ENCODE results near the gene TMEM150C. TPM values are rescaled to one million over a fixed set of nuclear protein-coding genes. Genes with fewer than 3 reads are reported as not detected.

Gene TMEM150C
- total and polyA plus RNA-seq, 2 of the 4 experiments (the other 2 are of a cell fraction), result 0.10 to 0.36 TPM

DNA sequence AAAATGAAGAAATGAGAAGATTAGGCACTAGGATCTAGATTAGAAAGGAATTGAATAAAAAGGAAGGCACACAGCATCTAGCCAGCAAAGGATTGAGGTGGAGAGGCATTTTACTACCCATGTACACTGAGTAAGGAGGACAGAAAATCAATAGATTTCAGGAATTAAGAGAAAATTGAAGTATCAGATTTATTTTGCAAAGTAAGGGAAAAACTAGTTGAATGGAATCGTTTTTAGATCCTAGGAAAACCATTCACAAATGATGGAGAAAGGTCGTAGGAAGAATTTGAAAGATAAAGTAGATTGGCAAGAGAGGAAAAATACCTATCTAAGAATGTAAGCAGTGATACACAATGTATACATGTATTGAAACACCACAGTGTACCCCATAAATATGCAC is 100.1 kb downstream of the TMEM150C start:
- Histone ChIP-seq H4K20me1 (ENCODE audit: insufficient read depth, low read length) (no peaks in the 10 kb centered on the region), H2BK20ac (ENCODE audit: low read depth, low read length) (no peak overlapping the region), H3K27ac (ENCODE audit: insufficient read depth, low read length) (no peak overlapping the region), H4K91ac (ENCODE audit: insufficient read depth, low read depth, low read length) (no peak overlapping the region), H3K4me1 (ENCODE audit: control insufficient read depth, insufficient read depth, low read length) (no peaks in the 10 kb centered on the region), H3K14ac (replicated peaks; ENCODE audit: low read depth, low read length) (no peak overlapping the region), H3K79me1 (ENCODE audit: low read depth in 1 of 2, low read length in 2 of 2) (peaks cover 3% of the 10 kb centered on the region in 2 experiments; a peak in 2 of 4 replicates), H2AFZ (replicated peaks; ENCODE audit: low read length, poor library complexity) (no peak overlapping the region), H3K56ac (ENCODE audit: extremely low read depth, insufficient read depth, low read length) (no peak overlapping the region), H3K36me3 (ENCODE audit: control insufficient read depth, insufficient read depth, low read length) (peaks cover 13% of the 10 kb centered on the region), H3K23ac (ENCODE audit: low read depth, low read length) (no peak overlapping the region), H2BK120ac (ENCODE audit: low read depth, low read length) (no peak overlapping the region), H3K9me1 (ENCODE audit: insufficient read depth, low read length) (no peaks in the 10 kb centered on the region; the same call in 1 of the 2 replicates), H3K27me3 (ENCODE audit: control insufficient read depth, insufficient read depth, low read length) (no peaks in the 10 kb centered on the region), H3K4me3 (ENCODE audit: insufficient read depth, low read depth, low read length) (no peak overlapping the region), H3K4me2 (ENCODE audit: low read depth, low read length) (no peak overlapping the region), H4K5ac (ENCODE audit: low read depth, low read length) (no peak overlapping the region), H3K18ac (ENCODE audit: low read depth, low read length) (no peak overlapping the region), H2AK5ac (ENCODE audit: low read depth, low read length) (no peak overlapping the region), H2BK15ac (ENCODE audit: low read depth, low read length) (no peak overlapping the region), H3K4ac (ENCODE audit: low read depth, low read length) (no peak overlapping the region), H3K9ac (ENCODE audit: low read depth, low read length) (no peak overlapping the region), H2AK9ac (replicated peaks; ENCODE audit: low read depth, low read length, poor library complexity) (no peak overlapping the region), H4K8ac (ENCODE audit: low read depth in 2 of 2, low read length in 2 of 2) (no peak overlapping the region), H3K9me3 (ENCODE audit: control insufficient read depth, insufficient read depth, low read length) (no peaks in the 10 kb centered on the region), H2BK5ac (ENCODE audit: low read depth, low read length, poor library complexity, severe bottlenecking) (no peak overlapping the region)
- WGBS, 2 experiments (ENCODE audit: extremely low coverage in 2 of 2, insufficient read length in 1 of 2), result no CpG with 5 or more reads among the region's 2 CpGs
- in situ Hi-C loops (cut with MboI; ENCODE audit: low sequenced_read_pairs), result loop anchor here (5.0 to 10.0 kb wide), 2 partner anchors 276 to 363 kb away; no protein-coding TSS in a partner anchor
- ChIA-PET CTCF (interaction anchor here (0.6 to 1.5 kb wide), 3 partner anchors 204 to 822 kb away, joined by 3 to 6 read pairs (median 3); no protein-coding TSS in a partner anchor), POLR2A (ENCODE audit: unreplicated experiment) (no interaction called here)
- no TSS peak for BruUV-seq (replicated peaks)
- intact Hi-C loops (cut with micrococcal nuclease), result loop anchor here (1.0 to 10.0 kb wide), 10 partner anchors 278 to 993 kb away; partner anchors contain the start of genes COPS4, HELQ and MRPS18C
- TF ChIP-seq RAD21 (IDR thresholded peaks at IDR 0.05; ENCODE audit: low read length) (no peak), MAFK (IDR thresholded peaks at IDR 0.05; ENCODE audit: low read depth, low read length) (peak; percentile 63), FOS (IDR thresholded peaks at IDR 0.05; ENCODE audit: low read depth, low read length) (no peak), RFX5 (IDR thresholded peaks at IDR 0.05; ENCODE audit: low read depth, low read length) (no peak)
- TF ChIP-seq, protein P1, sequence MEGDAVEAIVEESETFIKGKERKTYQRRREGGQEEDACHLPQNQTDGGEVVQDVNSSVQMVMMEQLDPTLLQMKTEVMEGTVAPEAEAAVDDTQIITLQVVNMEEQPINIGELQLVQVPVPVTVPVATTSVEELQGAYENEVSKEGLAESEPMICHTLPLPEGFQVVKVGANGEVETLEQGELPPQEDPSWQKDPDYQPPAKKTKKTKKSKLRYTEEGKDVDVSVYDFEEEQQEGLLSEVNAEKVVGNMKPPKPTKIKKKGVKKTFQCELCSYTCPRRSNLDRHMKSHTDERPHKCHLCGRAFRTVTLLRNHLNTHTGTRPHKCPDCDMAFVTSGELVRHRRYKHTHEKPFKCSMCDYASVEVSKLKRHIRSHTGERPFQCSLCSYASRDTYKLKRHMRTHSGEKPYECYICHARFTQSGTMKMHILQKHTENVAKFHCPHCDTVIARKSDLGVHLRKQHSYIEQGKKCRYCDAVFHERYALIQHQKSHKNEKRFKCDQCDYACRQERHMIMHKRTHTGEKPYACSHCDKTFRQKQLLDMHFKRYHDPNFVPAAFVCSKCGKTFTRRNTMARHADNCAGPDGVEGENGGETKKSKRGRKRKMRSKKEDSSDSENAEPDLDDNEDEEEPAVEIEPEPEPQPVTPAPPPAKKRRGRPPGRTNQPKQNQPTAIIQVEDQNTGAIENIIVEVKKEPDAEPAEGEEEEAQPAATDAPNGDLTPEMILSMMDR (conservative IDR thresholded peaks at IDR 0.05; ENCODE audit: low read depth, low read length), result no peak
- TF ChIP-seq, protein P2, sequence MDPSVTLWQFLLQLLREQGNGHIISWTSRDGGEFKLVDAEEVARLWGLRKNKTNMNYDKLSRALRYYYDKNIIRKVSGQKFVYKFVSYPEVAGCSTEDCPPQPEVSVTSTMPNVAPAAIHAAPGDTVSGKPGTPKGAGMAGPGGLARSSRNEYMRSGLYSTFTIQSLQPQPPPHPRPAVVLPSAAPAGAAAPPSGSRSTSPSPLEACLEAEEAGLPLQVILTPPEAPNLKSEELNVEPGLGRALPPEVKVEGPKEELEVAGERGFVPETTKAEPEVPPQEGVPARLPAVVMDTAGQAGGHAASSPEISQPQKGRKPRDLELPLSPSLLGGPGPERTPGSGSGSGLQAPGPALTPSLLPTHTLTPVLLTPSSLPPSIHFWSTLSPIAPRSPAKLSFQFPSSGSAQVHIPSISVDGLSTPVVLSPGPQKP (IDR thresholded peaks at IDR 0.05; ENCODE audit: borderline replicate concordance, low read depth, low read length), result no peak
- ATAC-seq (ENCODE audit: low read depth) (no peak), DNase-seq (no peak)
- dilution Hi-C loops (cut with HindIII; ENCODE audit: low sequenced_read_pairs, unreplicated experiment), result no loop called here
